ENCODE results near the gene CNIH2. TPM values are rescaled to one million over a fixed set of nuclear protein-coding genes. Genes with fewer than 3 reads are reported as not detected.

Gene CNIH2
- total and polyA plus RNA-seq, 9 of the 15 experiments (the other 6 are each of a cell fraction or from before 2014, with no cell fraction given) = 0.26 to 0.89 (median 0.40) TPM; not detected in 4

GRCh38 chr11:66288671-66289547 is 10.9 kb downstream of the CNIH2 start, which contains the start of gene YIF1A (continued):
- TF ChIP-seq NKRF (IDR thresholded peaks at IDR 0.05; ENCODE audit: borderline replicate concordance) = no peak
- TF ChIP-seq ZNF444 (CRISPR knock-in tag; IDR thresholded peaks at IDR 0.05) = no peak
- TF ChIP-seq ZNF398 (CRISPR knock-in tag; IDR thresholded peaks at IDR 0.05) = no peak
- TF ChIP-seq FOXA3 (CRISPR knock-in tag; conservative IDR thresholded peaks at IDR 0.05 in 1 of 2, IDR thresholded peaks at IDR 0.05 in 1 of 2) = no peak; a peak in 1 of 4 replicates
- no peak for TF ChIP-seq SNIP1 (IDR thresholded peaks at IDR 0.05; ENCODE audit: low read depth)
- no peak for TF ChIP-seq TOE1 (IDR thresholded peaks at IDR 0.05; ENCODE audit: borderline replicate concordance)
- no peak for TF ChIP-seq TOE1 (CRISPR knock-in tag; IDR thresholded peaks at IDR 0.05; ENCODE audit: borderline replicate concordance, low read depth)

Data from K562 (cell line).